C4-2B (cell line): ENCODE measurements around the gene FDXR.

ENCODE experiments used
- ZFX ChIP-seq: fragments of 450-650 bp; IDR thresholded peaks from 2 replicates; pipeline ENCODE4 v1.6.1; 2017
- TF ChIP-seq, protein P1 (sequence below): fragments of 450-650 bp; conservative IDR thresholded peaks from 2 replicates; pipeline ENCODE4 v1.5.1; 2017; ENCODE audit warnings: mild to moderate bottlenecking

DNA sequence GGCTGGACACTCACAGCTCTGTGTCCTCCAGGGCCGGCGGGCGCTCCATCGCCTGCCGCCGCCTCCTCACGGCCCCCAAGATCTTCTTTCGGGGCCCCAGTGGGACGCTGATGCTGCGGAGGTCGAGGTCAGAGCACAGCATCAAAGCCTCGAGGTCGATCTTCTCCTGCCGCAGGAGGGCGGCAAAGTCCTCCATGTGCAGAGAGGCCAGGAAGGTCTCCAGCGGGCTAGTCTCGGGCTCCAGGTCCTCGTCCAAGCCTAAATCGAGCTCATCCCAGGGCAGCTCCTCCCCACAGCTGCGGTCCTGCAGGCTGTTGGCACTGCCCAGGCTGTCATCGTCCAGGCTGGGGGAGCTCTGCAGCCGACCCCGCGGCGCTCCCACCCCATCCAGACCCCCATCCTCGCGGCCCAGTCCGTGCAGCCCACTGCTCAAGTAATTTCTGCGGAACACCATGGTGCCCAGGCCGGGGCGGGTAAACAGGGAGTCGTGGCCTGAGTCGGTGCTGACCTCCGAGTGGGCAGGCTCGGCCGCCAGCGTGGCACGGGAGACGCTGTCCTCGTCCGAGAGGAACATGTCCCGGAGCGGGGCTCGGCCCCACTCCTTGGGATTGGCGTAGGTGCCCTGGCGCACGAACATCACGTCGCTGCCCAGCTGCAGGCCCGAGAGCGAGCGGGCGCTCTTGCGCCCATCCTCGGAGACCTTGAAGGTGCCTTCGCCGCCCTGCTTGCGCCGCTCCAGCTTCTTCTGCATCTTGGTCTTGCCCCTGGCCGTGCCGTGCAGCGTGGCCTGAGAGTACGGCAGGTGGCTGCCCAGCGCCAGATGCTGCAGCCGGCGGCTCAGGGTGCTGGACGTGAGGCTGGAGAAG, 46.9 kb upstream of the FDXR start:
- TF ChIP-seq, protein P1, sequence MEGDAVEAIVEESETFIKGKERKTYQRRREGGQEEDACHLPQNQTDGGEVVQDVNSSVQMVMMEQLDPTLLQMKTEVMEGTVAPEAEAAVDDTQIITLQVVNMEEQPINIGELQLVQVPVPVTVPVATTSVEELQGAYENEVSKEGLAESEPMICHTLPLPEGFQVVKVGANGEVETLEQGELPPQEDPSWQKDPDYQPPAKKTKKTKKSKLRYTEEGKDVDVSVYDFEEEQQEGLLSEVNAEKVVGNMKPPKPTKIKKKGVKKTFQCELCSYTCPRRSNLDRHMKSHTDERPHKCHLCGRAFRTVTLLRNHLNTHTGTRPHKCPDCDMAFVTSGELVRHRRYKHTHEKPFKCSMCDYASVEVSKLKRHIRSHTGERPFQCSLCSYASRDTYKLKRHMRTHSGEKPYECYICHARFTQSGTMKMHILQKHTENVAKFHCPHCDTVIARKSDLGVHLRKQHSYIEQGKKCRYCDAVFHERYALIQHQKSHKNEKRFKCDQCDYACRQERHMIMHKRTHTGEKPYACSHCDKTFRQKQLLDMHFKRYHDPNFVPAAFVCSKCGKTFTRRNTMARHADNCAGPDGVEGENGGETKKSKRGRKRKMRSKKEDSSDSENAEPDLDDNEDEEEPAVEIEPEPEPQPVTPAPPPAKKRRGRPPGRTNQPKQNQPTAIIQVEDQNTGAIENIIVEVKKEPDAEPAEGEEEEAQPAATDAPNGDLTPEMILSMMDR, result peak; percentile 80
- TF ChIP-seq ZFX, result no peak
